ENCODE measurements around the gene SPO11.
A peak's percentile ranks its signal among the peaks of the same experiment; 100 is the strongest.

SPO11 gene

GRCh38 chr20:57375652-57376230 lies 46.1 kb downstream of the SPO11 start:
- no peak for DNase-seq (ENCODE audit: low read depth in 2 of 2)

GRCh38 chr20:57377350-57377749 lies 47.7 kb downstream of the SPO11 start:
- no peak for DNase-seq (ENCODE audit: low read depth in 2 of 2)

GRCh38 chr20:57378107-57378506 lies 48.5 kb downstream of the SPO11 start:
- no peak for DNase-seq (ENCODE audit: low read depth in 2 of 2)

GRCh38 chr20:57378646-57379262 lies 49.2 kb downstream of the SPO11 start:
- DNase-seq (ENCODE audit: low read depth in 2 of 2) = no peak

GRCh38 chr20:57379263-57379647 lies 49.7 kb downstream of the SPO11 start:
- DNase-seq (ENCODE audit: low read depth in 2 of 2) = no peak

GRCh38 chr20:57380081-57380750 lies 50.6 kb downstream of the SPO11 start:
- no peak for DNase-seq (ENCODE audit: low read depth in 2 of 2)

- peak; percentile 70 to 79 for DNase-seq (ENCODE audit: low read depth in 2 of 2)
These were observed 52.2 kb downstream of the SPO11 start for GRCh38 chr20:57381596-57382503.

GRCh38 chr20:57382516-57382915 lies 52.9 kb downstream of the SPO11 start:
- no peak for DNase-seq (ENCODE audit: low read depth in 2 of 2)

- DNase-seq (ENCODE audit: low read depth in 2 of 2) = no peak
These were observed 54.1 kb downstream of the SPO11 start for GRCh38 chr20:57383447-57384347.

GRCh38 chr20:57384486-57384885 lies 54.9 kb downstream of the SPO11 start:
- no peak for DNase-seq (ENCODE audit: low read depth in 2 of 2)

- DNase-seq (ENCODE audit: low read depth in 2 of 2) = no peak
These were observed 55.6 kb downstream of the SPO11 start for GRCh38 chr20:57384953-57385761.

GRCh38 chr20:57385940-57386339 lies 56.3 kb downstream of the SPO11 start:
- no peak for DNase-seq (ENCODE audit: low read depth in 2 of 2)

- no peak for DNase-seq (ENCODE audit: low read depth in 2 of 2)
These were observed 57.2 kb downstream of the SPO11 start for GRCh38 chr20:57386762-57387161.

GRCh38 chr20:57387463-57387862 lies 57.9 kb downstream of the SPO11 start:
- no peak for DNase-seq (ENCODE audit: low read depth in 2 of 2)

- DNase-seq (ENCODE audit: low read depth in 2 of 2) = no peak
These were observed 58.4 kb downstream of the SPO11 start for GRCh38 chr20:57387945-57388371.

- DNase-seq (ENCODE audit: low read depth in 2 of 2) = peak in 1 of 2 donors; percentile 56
These were observed 59.5 kb downstream of the SPO11 start for GRCh38 chr20:57388953-57389694.

GRCh38 chr20:57389695-57390603 lies 60.3 kb downstream of the SPO11 start:
- DNase-seq (ENCODE audit: low read depth in 2 of 2) = peak; percentile 61 to 68
